ENCODE results near the gene SPINK8. TPM values are rescaled to one million over a fixed set of nuclear protein-coding genes. Genes with fewer than 3 reads are reported as not detected.

SPINK8 gene
- total and polyA plus RNA-seq, 2 donors (not counting 3 experiments of a cell fraction or from before 2014, with no cell fraction given) = not detected

GRCh38 chr3:48274452-48274851 is 59.0 kb downstream of the SPINK8 start:
- H3K4me3 ChIP-seq (replicated peaks in 1 of 3; ENCODE audit: insufficient read depth in 1 of 3, low read depth in 1 of 3, low read length in 3 of 3) = no peak overlapping the region
- H3K36me3 ChIP-seq (ENCODE audit: control insufficient read depth in 2 of 2, extremely low read depth in 1 of 2, insufficient read depth in 2 of 2, low read length in 2 of 2) = no peaks in the 10 kb centered on the region
- no peak overlapping the region for H3K4me2 ChIP-seq (ENCODE audit: insufficient read depth, low read length)
- POLR2A ChIA-PET = no interaction called here
- CTCF ChIA-PET = interaction anchor here (1.0 to 24.1 kb wide), 10 partner anchors 11 to 466 kb away, joined by 3 to 723 read pairs (median 4); partner anchors contain the start of genes PLXNB1 and ZNF589
- H3K9me3 ChIP-seq (replicated peaks; ENCODE audit: control insufficient read depth, insufficient read depth, low read length) = no peaks in the 10 kb centered on the region
- no peaks in the 10 kb centered on the region for H4K20me1 ChIP-seq (replicated peaks; ENCODE audit: control insufficient read depth, extremely low read depth, insufficient read depth, low read length)
- FAIRE-seq (no peak), DNase-seq (ENCODE audit: low read depth, low spot score) (no peak)
- H3K9ac ChIP-seq (replicated peaks; ENCODE audit: extremely low read depth, insufficient read depth, low read length) = no peak overlapping the region
- dilution Hi-C loops (cut with MboI; ENCODE audit: extremely low pct_ligation_motif_present, low sequenced_read_pairs) = no loop called here
- H2AFZ ChIP-seq (ENCODE audit: low read depth, low read length) = no peak overlapping the region
- TF ChIP-seq FOS (IDR thresholded peaks at IDR 0.05; ENCODE audit: borderline replicate concordance, insufficient read depth, low read length) (no peak), POLR2A (IDR thresholded peaks at IDR 0.05; ENCODE audit: low read depth, low read length) (no peak), POLR2AphosphoS5 (IDR thresholded peaks at IDR 0.05; ENCODE audit: insufficient read depth, low read depth, low read length) (no peak), EZH2 (IDR thresholded peaks at IDR 0.05; ENCODE audit: borderline replicate concordance, low read depth, low read length, severe bottlenecking) (no peak), JUN (IDR thresholded peaks at IDR 0.05; ENCODE audit: borderline replicate concordance, insufficient read depth, insufficient read length, low read depth) (no peak), MYC (IDR thresholded peaks at IDR 0.05; ENCODE audit: low read depth, low read length) (no peak), GATA2 (IDR thresholded peaks at IDR 0.05; ENCODE audit: insufficient read depth, insufficient read length, low read depth, low read length) (no peak)
- TF ChIP-seq, protein P1, sequence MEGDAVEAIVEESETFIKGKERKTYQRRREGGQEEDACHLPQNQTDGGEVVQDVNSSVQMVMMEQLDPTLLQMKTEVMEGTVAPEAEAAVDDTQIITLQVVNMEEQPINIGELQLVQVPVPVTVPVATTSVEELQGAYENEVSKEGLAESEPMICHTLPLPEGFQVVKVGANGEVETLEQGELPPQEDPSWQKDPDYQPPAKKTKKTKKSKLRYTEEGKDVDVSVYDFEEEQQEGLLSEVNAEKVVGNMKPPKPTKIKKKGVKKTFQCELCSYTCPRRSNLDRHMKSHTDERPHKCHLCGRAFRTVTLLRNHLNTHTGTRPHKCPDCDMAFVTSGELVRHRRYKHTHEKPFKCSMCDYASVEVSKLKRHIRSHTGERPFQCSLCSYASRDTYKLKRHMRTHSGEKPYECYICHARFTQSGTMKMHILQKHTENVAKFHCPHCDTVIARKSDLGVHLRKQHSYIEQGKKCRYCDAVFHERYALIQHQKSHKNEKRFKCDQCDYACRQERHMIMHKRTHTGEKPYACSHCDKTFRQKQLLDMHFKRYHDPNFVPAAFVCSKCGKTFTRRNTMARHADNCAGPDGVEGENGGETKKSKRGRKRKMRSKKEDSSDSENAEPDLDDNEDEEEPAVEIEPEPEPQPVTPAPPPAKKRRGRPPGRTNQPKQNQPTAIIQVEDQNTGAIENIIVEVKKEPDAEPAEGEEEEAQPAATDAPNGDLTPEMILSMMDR (IDR thresholded peaks at IDR 0.05; ENCODE audit: extremely low read depth in 1 of 2, insufficient read depth in 1 of 2, low read depth in 1 of 2, low read length in 2 of 2) = no peak
- TF ChIP-seq, protein P2, sequence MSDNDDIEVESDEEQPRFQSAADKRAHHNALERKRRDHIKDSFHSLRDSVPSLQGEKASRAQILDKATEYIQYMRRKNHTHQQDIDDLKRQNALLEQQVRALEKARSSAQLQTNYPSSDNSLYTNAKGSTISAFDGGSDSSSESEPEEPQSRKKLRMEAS (IDR thresholded peaks at IDR 0.05; ENCODE audit: insufficient read depth, insufficient read length) = no peak
- peaks cover 0 to 1% of the 10 kb centered on the region in 2 experiments for H3K27me3 ChIP-seq (ENCODE audit: control insufficient read depth in 2 of 2, insufficient read depth in 2 of 2, low read length in 2 of 2)
- H3K4me1 ChIP-seq (ENCODE audit: control insufficient read depth, extremely low read depth, insufficient read depth, low read length) = no peaks in the 10 kb centered on the region
- H3K27ac ChIP-seq (ENCODE audit: insufficient read depth, low read depth, low read length) = no peak overlapping the region
- no peaks in the 10 kb centered on the region for H3K79me2 ChIP-seq (ENCODE audit: control insufficient read depth, insufficient read depth, low read length)
- intact Hi-C loops (cut with micrococcal nuclease) = loop anchor here (1.0 to 10.0 kb wide), 2 partner anchors 80 to 123 kb away; no protein-coding TSS in a partner anchor
- no peaks in the 10 kb centered on the region for H3K9me1 ChIP-seq (replicated peaks; ENCODE audit: control insufficient read depth, extremely low read depth, insufficient read depth, low read length)
- BruUV-seq (replicated peaks) = no TSS peak

All from endothelial cell of umbilical vein (primary cell).